Measurements from ENCODE around the gene HSD17B11. TPM values are rescaled to one million over a fixed set of nuclear protein-coding genes. Genes with fewer than 3 reads are reported as not detected.

HSD17B11 gene
- total and polyA plus RNA-seq, 8 donors: 46.4 to 84.3 (median 76.8) TPM

GRCh38 chr4:87313756-87314155, 77.2 kb downstream of the HSD17B11 start:
- TF ChIP-seq CTCF (IDR thresholded peaks at IDR 0.05): no peak
- intact Hi-C loops (cut with DNase I): no loop called here
- Histone ChIP-seq H3K27ac (no peak overlapping the region), H3K27me3 (no peaks in the 10 kb centered on the region), H3K9me3 (no peaks in the 10 kb centered on the region), H3K4me1 (no peaks in the 10 kb centered on the region), H3K4me3 (no peak overlapping the region), H3K36me3 (peaks cover 0 to 5% of the 10 kb centered on the region in 2 donors)
- ATAC-seq (no peak), DNase-seq (no peak)

GRCh38 chr4:87311684-87312083, 79.3 kb downstream of the HSD17B11 start:
- no peak for ATAC-seq
- no peaks in the 10 kb centered on the region for H3K27me3 ChIP-seq
- TF ChIP-seq CTCF (IDR thresholded peaks at IDR 0.05): no peak

GRCh38 chr4:87310691-87311335, 80.2 kb downstream of the HSD17B11 start:
- Histone ChIP-seq H3K27me3 (no peaks in the 10 kb centered on the region), H3K4me1 (no peaks in the 10 kb centered on the region), H3K36me3 (peaks cover 0 to 5% of the 10 kb centered on the region in 2 donors), H3K9me3 (no peaks in the 10 kb centered on the region), H3K4me3 (no peak overlapping the region), H3K27ac (no peak overlapping the region)
- DNase-seq (no peak), ATAC-seq (no peak)
- intact Hi-C loops (cut with DNase I): no loop called here
- no peak for TF ChIP-seq CTCF (IDR thresholded peaks at IDR 0.05)

More at GRCh38 chr4:87311684-87312083, 79.3 kb downstream of the HSD17B11 start:
- Histone ChIP-seq H3K4me1 (no peaks in the 10 kb centered on the region), H3K9me3 (no peaks in the 10 kb centered on the region), H3K27ac (no peak overlapping the region), H3K36me3 (peaks cover 0 to 5% of the 10 kb centered on the region in 2 donors), H3K4me3 (no peak overlapping the region)
- intact Hi-C loops (cut with DNase I): no loop called here
- no peak for DNase-seq

- H3K4me1 ChIP-seq: peaks cover 0 to 5% of the 10 kb centered on the region in 2 donors
- peaks cover 0 to 5% of the 10 kb centered on the region in 2 donors for H3K36me3 ChIP-seq
- H3K27ac ChIP-seq: no peak overlapping the region
- TF ChIP-seq CTCF (IDR thresholded peaks at IDR 0.05): no peak
- DNase-seq: no peak
- H3K27me3 ChIP-seq: no peaks in the 10 kb centered on the region
- no peak overlapping the region for H3K4me3 ChIP-seq
- H3K9me3 ChIP-seq: no peaks in the 10 kb centered on the region
- no peak for ATAC-seq
- intact Hi-C loops (cut with DNase I): no loop called here
These were observed 81.4 kb downstream of the HSD17B11 start for GRCh38 chr4:87309625-87310024.

GRCh38 chr4:87306056-87306455, 84.9 kb downstream of the HSD17B11 start:
- intact Hi-C loops (cut with DNase I): no loop called here
- no peak for ATAC-seq

More at GRCh38 chr4:87306056-87306455, 84.9 kb downstream of the HSD17B11 start:
- Histone ChIP-seq H3K9me3 (no peaks in the 10 kb centered on the region), H3K4me1 (peaks cover 0 to 5% of the 10 kb centered on the region in 2 donors), H3K27me3 (no peaks in the 10 kb centered on the region), H3K27ac (no peak overlapping the region), H3K4me3 (no peak overlapping the region), H3K36me3 (peaks cover 0 to 5% of the 10 kb centered on the region in 2 donors)
- DNase-seq: no peak
- no peak for TF ChIP-seq CTCF (IDR thresholded peaks at IDR 0.05)

All from left lung (tissue), 10 donors.